HepG2 (cell line): Measurements from ENCODE around the gene ELAVL3. TPM values are rescaled to one million over a fixed set of nuclear protein-coding genes. Genes with fewer than 3 reads are reported as not detected.
A peak's percentile ranks its signal among the peaks of the same experiment; 100 is the strongest.

Experiments
- ATAC-seq: fragments of 200-7000 bp; cut with Tn5 transposase; 3 replicates; pipeline ENCODE4 v1.9.1; 2020; ENCODE audit warnings: mild to moderate bottlenecking, moderate library complexity
- BruUV-seq: library from RNA; stranded (reverse); fragments of 400-500 nt; replicated peaks from 2 replicates; lab custom pipeline; 2021; lab: Mats Ljungman, UMichigan
- CTCF ChIA-PET: fragments of 300-600 bp; formaldehyde crosslinking; extraction: SDS; loops from one replicate; lab custom pipeline; 2021; ENCODE audit warnings: low total read pairs, inconsistent platforms, low intra/inter-chr PET ratio; lab: Yijun Ruan, JAX
- POLR2A ChIA-PET: fragments of 350-600 bp; sonication (Branson Sonifier 250); formaldehyde crosslinking; loops from one replicate; lab custom pipeline; 2020; ENCODE audit warnings: antibody characterized with exemption, inconsistent platforms; lab: Yijun Ruan, JAX
- DNase-seq: peaks from one replicate; pipeline ENCODE4 v3.0.0-alpha.2; 2015; ENCODE audit warnings: low spot score
- FAIRE-seq: peaks from 3 replicates; lab custom pipeline; 2011; peaks lifted over from hg19 to GRCh38; lab: Jason Lieb, UNC
- H2AFZ ChIP-seq: one replicate; pipeline ENCODE4 v1.6.1; 2011; ENCODE audit warnings: low read length, inconsistent platforms
- H3K27ac ChIP-seq: fragments of 300-600 bp; 3 replicates; pipeline ENCODE4 v1.8.0; 2011; ENCODE audit warnings: mixed run types, mild to moderate bottlenecking, mixed read lengths, low read length, inconsistent platforms; ENCODE audit not compliant: insufficient read depth; ENCODE audit errors: extremely low read length
- H3K27me3 ChIP-seq, 2 experiments: fragments of 200-600 bp in 1 of 2; 2 replicates in 1 of 2; 3 replicates in 1 of 2; pipeline versions ENCODE4 v1.6.0 to v1.8.0; 2011; ENCODE audit warnings: low read length in 2 of 2, mild to moderate bottlenecking in 2 of 2, moderate library complexity in 2 of 2, inconsistent platforms in 1 of 2; ENCODE audit not compliant: insufficient read depth in 2 of 2, control insufficient read depth in 1 of 2
- H3K36me3 ChIP-seq, 2 experiments: fragments of 200-600 bp in 1 of 2; replicated peaks in 1 of 2; 2 replicates in 1 of 2; 3 replicates in 1 of 2; pipeline versions ENCODE4 v1.5.1 to v1.8.0; 2011; ENCODE audit warnings: low read length in 2 of 2, inconsistent platforms in 1 of 2; ENCODE audit not compliant: insufficient read depth in 2 of 2, control insufficient read depth in 1 of 2
- H3K4me1 ChIP-seq: 2 replicates; pipeline ENCODE4 v1.5.1; 2012; ENCODE audit warnings: low read length, inconsistent platforms; ENCODE audit not compliant: insufficient read depth
- H3K4me2 ChIP-seq: 2 replicates; pipeline ENCODE4 v1.6.0; 2011; ENCODE audit warnings: low read depth, low read length, inconsistent platforms
- H3K4me3 ChIP-seq, 3 experiments: fragments of 200-600 bp in 1 of 3; sonication (generic), shearing (Covaris generic) in 1 of 3; replicated peaks in 1 of 3; 2 replicates each; pipeline ENCODE4 v1.5.1; 2011 to 2016; ENCODE audit warnings: low read length in 3 of 3, inconsistent platforms in 2 of 3, low read depth in 2 of 3, mild to moderate bottlenecking in 2 of 3, control low read depth in 1 of 3, mixed read lengths in 1 of 3; ENCODE audit not compliant: insufficient read depth in 1 of 3
- H3K79me2 ChIP-seq: one replicate; pipeline ENCODE4 v1.6.1; 2011; ENCODE audit warnings: low read length, inconsistent platforms; ENCODE audit not compliant: insufficient read depth
- H3K9ac ChIP-seq: 2 replicates; pipeline ENCODE4 v1.6.0; 2011; ENCODE audit warnings: mild to moderate bottlenecking, low read depth, low read length, inconsistent platforms; ENCODE audit not compliant: insufficient read depth
- H3K9me3 ChIP-seq: 2 replicates; pipeline ENCODE4 v1.5.1; 2012; ENCODE audit warnings: mild to moderate bottlenecking, low read length
- H4K20me1 ChIP-seq: 2 replicates; pipeline ENCODE4 v1.6.0; 2011; ENCODE audit warnings: inconsistent platforms, mild to moderate bottlenecking, low read length, moderate library complexity; ENCODE audit not compliant: insufficient read depth
- IKZF4 ChIP-seq: sonication (generic); formaldehyde crosslinking; IDR thresholded peaks from 2 replicates; pipeline ENCODE4 v1.5.1; 2020; ENCODE audit warnings: borderline replicate concordance, mild to moderate bottlenecking, low read depth, missing genetic modification reagents; ENCODE audit errors: not compliant biosample characterization
- MEIS2 ChIP-seq: sonication (generic); formaldehyde crosslinking; IDR thresholded peaks from 2 replicates; pipeline ENCODE4 v1.9.0; 2021; ENCODE audit warnings: mild to moderate bottlenecking, missing genetic modification reagents
- NFIB ChIP-seq: sonication (generic); formaldehyde crosslinking; IDR thresholded peaks from 2 replicates; pipeline ENCODE4 v1.9.0; 2021; ENCODE audit warnings: missing genetic modification reagents, mild to moderate bottlenecking, borderline replicate concordance
- RBFOX2 ChIP-seq: fragments of 200-400 bp; formaldehyde crosslinking; IDR thresholded peaks from 2 replicates; pipeline ENCODE4 v1.6.1; 2017; ENCODE audit warnings: low read depth, mild to moderate bottlenecking, low read length
- SIN3B ChIP-seq: fragments of 150-350 bp; IDR thresholded peaks from 2 replicates; pipeline ENCODE4 v1.6.1; 2014; ENCODE audit warnings: low read length
- TGIF2 ChIP-seq: IDR thresholded peaks from 2 replicates; pipeline ENCODE4 v1.6.1; 2016; ENCODE audit warnings: control low read depth, missing compliant biosample characterization
- WGBS: methylation state at CpG from one replicate; pipeline ENCODE4 v1.1.6; 2017; ENCODE audit warnings: low lambda C conversion rate; 5-methylcytosine and 5-hydroxymethylcytosine counted together
- in situ Hi-C: cut with HindIII; loops from 2 replicates; pipeline ENCODE4 v1.10.0; 2017; ENCODE audit warnings: low pct_unique_long_range_greater_than_20kb; ENCODE audit not compliant: extremely low pct_ligation_motif_present
- intact Hi-C: fragments of 100-400 bp; cut with micrococcal nuclease; formaldehyde crosslinking; loops from one replicate; pipeline ENCODE4 v1.10.0; 2022; ENCODE audit not compliant: unreplicated experiment
- polyA plus RNA-seq, 8 experiments: library from polyadenylated mRNA; depleted of rRNA in 3 of 8; stranded (reverse) in 7 of 8; unstranded in 1 of 8; fragments of >200 nt; fragmentation: Illumina TruSeq in 4 of 8; extraction: Trizol in 4 of 8; gene quantifications; 2 replicates each; pipeline versions ENCODE4 v1.2.1 to v1.2.3, GENCODE V29; 2011 to 2016; ENCODE audit warnings: low read depth in 4 of 8, missing spikeins in 1 of 8, mixed read lengths in 1 of 8; ENCODE audit not compliant: insufficient read depth in 1 of 8
- total RNA-seq, 5 experiments: library from RNA; depleted of rRNA; stranded (reverse); fragments of >200 nt; fragmentation: Illumina TruSeq; extraction: Trizol; gene quantifications; 2 replicates each; pipeline ENCODE4 v1.2.3, GENCODE V29; 2016; ENCODE audit warnings: low read depth in 1 of 5
- TF ChIP-seq, protein P1 (sequence below): sonication (generic); formaldehyde crosslinking; IDR thresholded peaks from 2 replicates; pipeline ENCODE4 v1.5.0; 2020; ENCODE audit warnings: mild to moderate bottlenecking, low read depth, missing genetic modification reagents, borderline replicate concordance

ELAVL3 gene
- total and polyA plus RNA-seq, 2 of the 13 experiments (the other 11 are each of a cell fraction or from before 2014, with no cell fraction given), result 0.03 TPM; not detected in 1

DNA sequence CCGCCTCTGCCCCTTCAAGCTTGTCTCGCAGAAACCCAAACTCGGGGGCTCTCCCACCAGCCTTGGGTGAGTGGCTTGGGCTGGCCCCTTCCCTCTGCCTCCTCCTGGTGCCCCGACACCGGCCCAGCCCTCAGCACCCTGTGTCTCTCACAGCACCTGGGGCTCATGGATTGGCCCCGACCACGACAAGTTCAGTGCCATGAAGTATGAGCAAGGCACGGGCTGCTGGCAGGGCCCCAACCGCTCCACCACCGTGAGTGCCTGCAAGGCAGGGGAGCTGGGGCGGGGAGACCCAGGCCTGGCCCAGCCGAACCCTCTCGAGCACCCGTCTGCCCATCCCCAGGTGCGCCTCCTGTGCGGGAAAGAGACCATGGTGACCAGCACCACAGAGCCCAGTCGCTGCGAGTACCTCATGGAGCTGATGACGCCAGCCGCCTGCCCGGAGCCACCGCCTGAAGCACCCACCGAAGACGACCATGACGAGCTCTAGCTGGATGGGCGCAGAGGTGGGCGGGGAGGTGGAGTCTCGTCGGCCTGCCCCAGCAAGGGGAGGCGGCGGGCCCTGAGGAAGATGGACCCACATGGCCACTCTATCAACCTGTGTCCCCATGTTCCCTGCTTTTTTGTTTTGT, 31.8 kb downstream of the ELAVL3 start:
- no peak for ATAC-seq
- POLR2A ChIA-PET, result interaction anchor here (1.4 kb wide), 1 partner anchor 74 kb away, joined by 3 read pairs; no protein-coding TSS in a partner anchor
- H3K4me1 ChIP-seq, result peaks cover 14% of the 10 kb centered on the region
- peaks cover 6% of the 10 kb centered on the region; the same call in 1 of the 2 replicates for H4K20me1 ChIP-seq
- no peaks in the 10 kb centered on the region for H3K79me2 ChIP-seq
- no peak for DNase-seq
- CTCF ChIA-PET, result no interaction called here
- in situ Hi-C loops (no loop called here), intact Hi-C loops (loop anchor here (10.0 kb wide), 1 partner anchor 154 kb away; the partner anchor contains the start of gene TSPAN16)
- no peak overlapping the region for H3K27ac ChIP-seq
- H3K27me3 ChIP-seq, result no peaks in the 10 kb centered on the region
- H3K4me2 ChIP-seq, result no peak overlapping the region
- BruUV-seq, result TSS peak; percentile 65
- WGBS, result 97% methylated on average over 11 of the region's 31 CpGs
- peaks cover 17 to 38% of the 10 kb centered on the region in 2 experiments; a peak in 4 of 5 replicates for H3K36me3 ChIP-seq
- TF ChIP-seq RBFOX2 (peak; percentile 48; the same call in 1 of the 2 replicates), IKZF4 (CRISPR knock-in tag) (no peak)
- no peaks in the 10 kb centered on the region for H3K9me3 ChIP-seq
- H2AFZ ChIP-seq, result no peak overlapping the region
- no peak overlapping the region for H3K9ac ChIP-seq
- no peak overlapping the region for H3K4me3 ChIP-seq
- no peak for FAIRE-seq

DNA sequence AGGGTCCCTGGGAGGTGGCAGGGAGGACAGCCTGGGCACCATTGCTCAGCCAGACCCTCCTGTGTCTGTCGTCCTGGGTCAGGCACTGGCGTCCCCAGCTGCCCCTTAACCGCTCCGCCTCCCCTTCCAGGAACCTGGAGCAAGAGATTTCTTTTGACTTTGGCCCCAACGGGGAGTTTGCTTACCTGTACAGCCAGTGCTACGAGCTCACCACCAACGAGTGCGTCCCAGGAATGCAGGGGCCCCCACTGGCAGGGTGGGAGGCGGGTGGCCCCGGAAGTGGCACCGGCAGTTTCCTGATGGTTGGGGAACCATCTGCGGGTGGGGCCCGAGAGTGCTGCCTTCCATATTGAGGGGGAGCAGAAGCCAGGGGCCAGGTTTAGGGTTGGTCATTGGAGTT, 32.4 kb downstream of the ELAVL3 start:
- BruUV-seq, result no TSS peak
- FAIRE-seq, result no peak
- intact Hi-C loops, result loop anchor here (10.0 kb wide), 1 partner anchor 154 kb away; the partner anchor contains the start of gene TSPAN16

More for the DNA sequence above, 32.4 kb downstream of the ELAVL3 start:
- CTCF ChIA-PET, result no interaction called here
- Histone ChIP-seq H4K20me1 (peaks cover 6% of the 10 kb centered on the region; the same call in 1 of the 2 replicates), H3K4me1 (peaks cover 7% of the 10 kb centered on the region), H3K36me3 (peaks cover 17 to 41% of the 10 kb centered on the region in 2 experiments; a peak in 4 of 5 replicates), H3K4me3 (no peak overlapping the region), H3K27ac (no peak overlapping the region), H3K79me2 (no peaks in the 10 kb centered on the region), H3K4me2 (no peak overlapping the region), H2AFZ (no peak overlapping the region), H3K9ac (no peak overlapping the region), H3K27me3 (no peaks in the 10 kb centered on the region), H3K9me3 (no peaks in the 10 kb centered on the region)
- DNase-seq (no peak), ATAC-seq (no peak)
- POLR2A ChIA-PET, result interaction anchor here (1.4 kb wide), 1 partner anchor 73 kb away, joined by 3 read pairs; no protein-coding TSS in a partner anchor
- in situ Hi-C loops, result no loop called here
- no peak for TF ChIP-seq TGIF2 (CRISPR knock-in tag)
- TF ChIP-seq SIN3B, result no peak
- TF ChIP-seq NFIB (CRISPR knock-in tag), result no peak
- TF ChIP-seq MEIS2 (CRISPR knock-in tag), result no peak
- TF ChIP-seq, protein P1, sequence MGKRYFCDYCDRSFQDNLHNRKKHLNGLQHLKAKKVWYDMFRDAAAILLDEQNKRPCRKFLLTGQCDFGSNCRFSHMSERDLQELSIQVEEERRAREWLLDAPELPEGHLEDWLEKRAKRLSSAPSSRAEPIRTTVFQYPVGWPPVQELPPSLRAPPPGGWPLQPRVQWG (CRISPR knock-in tag), result no peak
- WGBS, result 93% methylated on average over 2 of the region's 13 CpGs
